Ecto neural progenitor cell (in vitro differentiated cells): ENCODE results near the gene WAC.
A peak's percentile ranks its signal among the peaks of the same experiment; 100 is the strongest.
"Not testable (repeated sequence)": the region's sequence is repeated elsewhere in the genome, so short reads cannot be mapped to it uniquely, and the experiment has no call there.

ENCODE experiments used
- DNase-seq: peaks from one replicate; pipeline ENCODE4 v3.0.0-alpha.2; 2018; ENCODE audit warnings: low spot score

The WAC gene

GRCh38 chr10:28532337-28533185 lies at the start of gene WAC:
Gene WAC (plus strand): TSS chr10:28533118. CDS start chr10:28533580, 462 bp downstream.
- peak; percentile 98 for DNase-seq

DNA sequence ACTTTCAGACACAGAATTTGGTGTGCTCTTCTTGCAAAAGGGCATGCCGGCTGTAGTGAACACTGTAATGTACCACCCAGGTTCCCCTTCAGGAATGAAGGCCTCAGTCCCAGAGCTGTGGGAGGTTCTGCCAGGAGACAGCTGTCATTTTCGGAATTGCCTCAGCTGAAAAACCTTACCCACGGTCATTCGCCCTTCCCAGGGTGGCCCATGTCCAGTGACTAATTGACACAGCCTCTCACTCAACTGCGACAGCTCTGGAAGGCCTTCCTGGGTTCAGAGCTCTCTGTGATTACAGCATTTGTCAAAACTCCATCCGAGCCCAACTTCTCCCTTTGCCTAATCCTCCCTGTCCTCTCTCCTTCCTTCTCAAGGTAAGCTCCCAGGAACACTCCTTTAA lies 43.7 kb upstream of the WAC start:
- DNase-seq, result no peak

DNA sequence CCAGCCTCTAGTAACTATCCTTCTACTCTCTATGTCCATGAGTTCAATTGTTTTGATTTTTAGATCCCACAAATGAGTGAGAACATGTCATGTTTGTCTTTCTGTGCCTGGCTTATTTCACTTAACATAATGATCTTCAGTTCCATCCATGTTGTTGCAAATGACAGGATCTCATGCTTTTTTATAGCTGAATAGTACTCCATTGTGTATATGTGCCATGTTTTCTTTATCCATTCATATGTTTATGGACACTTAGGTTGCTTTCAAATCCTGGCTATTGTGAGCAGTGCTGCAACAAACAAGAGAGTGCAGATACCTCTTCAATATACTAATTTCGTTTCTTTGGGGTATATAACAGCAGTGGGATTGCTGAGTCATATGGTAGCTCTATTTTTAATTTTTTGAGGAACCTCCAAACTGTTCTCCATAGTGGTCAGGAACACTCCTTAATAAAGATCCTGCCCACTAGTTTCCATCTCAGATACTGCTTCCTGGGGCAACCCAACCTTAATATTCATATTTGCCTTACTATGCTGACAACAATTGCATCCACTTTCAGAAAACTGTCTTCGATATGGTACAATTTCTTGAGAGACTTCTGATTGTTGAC lies 42.6 kb upstream of the WAC start:
- not testable (repeated sequence) for DNase-seq

GRCh38 chr10:28492116-28492920 lies 40.6 kb upstream of the WAC start:
- no peak for DNase-seq

DNA sequence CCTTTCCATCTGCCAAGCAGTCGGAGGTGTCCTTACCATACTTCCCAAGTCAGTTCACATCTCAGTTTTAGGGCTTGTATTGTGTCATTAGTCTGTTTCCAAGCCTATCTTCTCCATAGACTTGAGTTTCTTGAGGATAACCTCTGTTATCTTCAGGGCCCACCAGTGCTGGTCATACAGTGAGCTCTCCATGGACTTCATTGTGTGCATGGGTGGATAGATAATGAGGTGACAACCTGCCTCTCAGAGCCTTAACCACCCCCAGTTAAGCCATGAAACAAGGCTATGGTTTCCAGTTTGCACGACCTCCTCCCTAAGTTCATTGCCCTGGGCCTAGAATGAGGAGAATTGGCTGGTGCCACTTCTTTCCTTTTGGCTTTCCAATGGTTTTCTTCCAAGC lies 38.5 kb upstream of the WAC start:
- DNase-seq, result no peak

DNA sequence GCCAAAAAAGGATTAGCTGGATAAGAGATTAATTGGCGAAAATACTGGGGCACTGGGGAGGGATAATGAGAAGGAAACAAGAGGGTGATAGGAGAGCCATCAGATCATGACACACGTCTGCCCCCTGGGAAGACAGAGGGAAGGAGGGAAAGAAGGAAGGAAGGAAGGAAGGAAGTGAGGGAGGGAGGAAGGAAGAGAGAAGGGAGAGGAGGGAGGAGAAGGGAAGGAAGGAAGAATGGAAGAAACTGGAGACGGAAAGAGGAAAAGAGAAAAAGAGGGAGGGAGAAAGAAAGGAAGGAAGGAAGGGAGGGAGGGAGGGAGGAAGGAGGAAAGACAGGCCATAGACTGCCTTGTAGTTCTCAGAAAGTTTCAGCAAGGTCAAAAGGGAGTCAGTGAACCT lies 37.8 kb upstream of the WAC start:
- no peak for DNase-seq

DNA sequence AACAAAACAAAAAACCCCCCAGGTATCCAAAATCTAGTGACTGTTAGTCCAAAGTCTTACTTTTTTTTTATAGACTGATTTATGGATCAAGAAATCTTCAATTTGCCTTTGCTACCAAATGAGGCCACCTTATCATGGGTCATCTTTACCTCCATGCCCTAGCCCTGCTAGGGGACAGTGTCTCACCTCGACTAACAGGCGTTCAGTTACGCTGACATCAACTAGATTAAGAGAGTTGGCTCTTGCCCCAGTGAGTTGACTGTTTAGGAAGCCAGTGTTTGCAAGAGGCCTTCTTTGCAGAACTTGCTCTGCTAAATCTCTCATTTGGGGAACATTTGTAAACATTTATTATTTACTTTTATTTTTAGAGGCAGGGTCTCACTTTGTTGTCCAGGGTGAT lies 36.9 kb upstream of the WAC start:
- no peak for DNase-seq

- DNase-seq, result no peak
These were observed 36.4 kb upstream of the WAC start for GRCh38 chr10:28496481-28496961.

DNA sequence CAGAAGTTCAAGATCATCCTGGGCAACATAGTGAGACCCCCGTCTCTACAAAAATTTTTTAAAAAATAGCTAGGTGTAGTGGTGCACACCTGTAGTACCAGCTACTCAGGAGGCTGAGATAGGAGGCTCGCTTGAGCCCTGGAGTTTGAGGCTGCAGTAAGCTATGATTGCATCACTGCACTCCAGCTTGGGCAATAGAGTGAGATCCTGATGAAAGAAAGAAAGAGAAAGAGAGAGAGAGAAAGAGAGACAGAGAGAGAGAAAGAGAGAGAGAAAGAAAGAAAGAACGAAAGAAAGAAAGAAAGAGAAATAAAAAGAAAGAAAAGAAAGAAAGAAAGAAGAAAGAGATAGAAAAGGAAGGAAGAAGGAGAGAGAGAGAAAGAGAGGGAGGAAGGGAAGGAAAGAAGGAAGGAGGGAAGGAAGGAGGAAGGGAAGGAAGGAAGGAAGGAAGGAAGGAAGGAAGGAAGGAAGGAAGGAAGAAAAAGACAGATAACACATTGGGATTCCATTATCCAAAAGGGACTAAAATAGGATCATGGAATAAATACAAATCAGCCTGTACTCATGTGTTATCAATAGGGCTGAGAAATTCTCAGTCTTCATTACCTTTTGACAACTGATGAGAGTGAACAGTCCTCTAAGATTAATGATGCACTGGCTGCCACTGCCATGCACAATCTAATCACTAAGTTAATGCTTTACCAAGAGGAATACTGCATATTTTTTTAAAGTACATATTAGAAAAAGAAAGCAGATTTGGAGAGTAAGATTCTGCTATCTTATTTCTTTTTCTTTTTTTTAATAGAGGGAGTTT lies 35.4 kb upstream of the WAC start:
- DNase-seq, result no peak

GRCh38 chr10:28500203-28500602 lies 32.7 kb upstream of the WAC start:
- DNase-seq, result not testable (repeated sequence)

- no peak for DNase-seq
These were observed 29.8 kb upstream of the WAC start for GRCh38 chr10:28503114-28503513.

GRCh38 chr10:28505359-28505959 lies 27.5 kb upstream of the WAC start:
- DNase-seq, result no peak

- no peak for DNase-seq
These were observed 24.5 kb upstream of the WAC start for GRCh38 chr10:28508304-28508925.

DNA sequence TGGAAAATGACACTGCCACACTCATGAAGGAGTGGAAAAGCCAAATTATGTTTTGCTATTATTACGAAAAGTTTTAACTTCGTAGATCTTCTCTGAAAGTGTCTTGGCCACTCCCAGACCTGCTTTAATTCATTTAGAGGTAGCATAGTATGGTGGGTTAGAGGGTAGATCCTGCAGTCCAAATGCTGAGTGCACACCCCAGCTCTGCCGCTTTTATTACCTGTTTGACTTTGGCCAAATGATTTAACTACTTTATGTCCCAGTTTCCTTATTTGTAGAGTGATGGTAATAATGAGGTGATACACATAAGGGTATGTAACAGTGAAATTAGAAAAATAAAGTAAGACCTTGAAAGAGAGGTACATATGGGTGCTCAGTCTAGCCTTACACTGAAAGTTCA lies 23.6 kb upstream of the WAC start:
- no peak for DNase-seq

- no peak for DNase-seq
These were observed 18.3 kb upstream of the WAC start for GRCh38 chr10:28514648-28515047.

DNA sequence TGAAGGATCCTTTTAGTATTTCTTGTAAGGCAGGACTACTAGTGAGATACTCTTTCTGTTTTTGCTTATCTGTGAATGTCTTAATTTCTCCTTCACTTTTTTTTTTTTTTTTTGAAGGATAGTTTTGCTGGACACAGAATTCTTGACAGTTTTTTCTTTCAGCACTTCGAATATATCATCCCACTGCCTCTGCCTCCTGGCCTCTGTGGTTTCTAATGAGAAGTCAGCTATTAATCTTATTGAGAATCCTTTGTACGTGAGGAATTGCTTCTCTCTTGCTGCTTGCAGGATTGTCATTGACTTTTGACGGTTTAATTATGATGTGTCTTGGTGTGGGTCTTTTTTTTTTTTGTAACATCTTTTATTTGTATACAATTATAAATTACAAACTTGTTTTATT lies 12.6 kb upstream of the WAC start:
- DNase-seq, result no peak

DNA sequence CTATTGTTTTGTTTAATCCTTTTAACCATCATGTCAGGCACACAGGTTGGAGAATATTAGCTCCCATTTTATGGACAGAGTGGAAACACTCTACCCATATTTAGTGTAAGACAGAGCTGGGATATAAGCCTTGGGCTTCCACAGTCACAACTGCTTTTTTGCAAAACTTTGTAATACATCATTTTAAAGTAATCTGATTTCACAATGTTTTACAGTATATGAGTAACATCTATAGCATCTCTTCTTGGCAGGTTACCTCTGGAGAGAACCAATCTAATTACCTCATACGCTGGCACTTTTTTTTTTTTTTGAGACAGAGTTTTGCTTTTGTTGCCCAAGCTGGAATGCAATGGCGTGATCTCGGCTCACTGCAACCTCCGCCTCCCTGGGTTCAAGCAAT lies 12.1 kb upstream of the WAC start:
- not testable (repeated sequence) for DNase-seq

GRCh38 chr10:28521961-28522360 lies 11.0 kb upstream of the WAC start:
- not testable (repeated sequence) for DNase-seq

GRCh38 chr10:28523725-28524252 lies 9.1 kb upstream of the WAC start:
- no peak for DNase-seq

- DNase-seq, result no peak
These were observed 2.2 kb upstream of the WAC start for GRCh38 chr10:28530751-28531150.

DNA sequence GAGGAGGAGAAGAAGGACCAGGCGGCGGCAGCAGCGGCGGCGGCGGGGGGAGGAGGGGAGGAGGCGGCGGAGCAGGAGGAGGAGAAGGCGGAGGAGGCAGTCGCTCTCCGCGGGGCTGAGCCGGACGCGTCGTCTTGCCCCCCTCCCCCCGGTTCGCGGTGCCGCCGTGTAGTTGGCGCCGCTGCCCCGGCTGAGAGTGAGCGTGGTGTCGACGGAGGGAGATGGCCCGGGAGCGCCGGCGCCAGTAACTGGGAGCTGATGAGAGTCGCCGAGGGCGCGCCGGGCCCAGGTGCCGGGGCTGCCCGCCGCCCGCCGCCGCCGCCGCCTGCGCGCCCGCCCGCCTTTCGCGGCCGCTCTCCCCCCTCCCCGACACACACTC lies 257 bp downstream of the WAC start:
- DNase-seq, result no peak
